Measurements from ENCODE around the gene CCDC120.

Gene CCDC120

DNA sequence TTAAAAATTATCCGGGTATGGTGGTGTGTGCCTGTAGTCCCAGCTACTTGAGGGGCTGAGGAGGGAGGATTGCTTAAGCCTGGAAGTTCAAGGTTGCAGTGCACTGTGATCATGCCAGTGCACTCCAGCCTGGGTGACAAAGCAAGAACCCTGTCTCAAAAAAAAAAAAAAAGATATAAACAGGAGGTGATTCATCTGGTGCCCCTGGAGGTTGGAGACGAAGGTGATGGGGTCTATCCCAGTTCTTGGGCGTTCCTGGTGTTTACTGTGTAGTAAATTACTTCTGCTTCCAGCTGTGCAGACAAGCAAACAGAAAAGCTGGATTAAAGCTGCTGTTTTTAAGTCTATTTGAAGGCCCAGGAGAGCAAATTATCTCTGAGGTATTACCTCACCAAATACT, 44.8 kb downstream of the CCDC120 start:
- no peak for DNase-seq

DNA sequence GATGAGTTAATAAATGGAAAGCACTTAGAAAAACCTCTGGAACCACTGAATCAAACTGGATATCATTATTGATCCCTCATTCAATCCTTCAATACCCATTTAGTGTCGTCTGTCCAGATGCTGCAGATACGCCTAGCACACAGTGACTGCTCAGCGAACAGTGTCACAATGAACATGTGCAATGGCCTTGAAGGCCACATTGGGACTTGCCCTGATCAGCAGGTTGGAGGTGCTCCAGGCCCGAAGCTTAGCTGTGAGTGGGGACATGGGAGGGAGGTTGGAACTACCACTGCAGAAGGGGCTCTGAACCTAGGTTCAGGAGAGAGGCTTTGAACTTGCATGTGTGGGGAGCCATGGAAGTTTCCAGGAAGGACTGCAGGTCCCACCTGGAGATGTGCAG, 47.5 kb downstream of the CCDC120 start:
- DNase-seq: no peak

DNA sequence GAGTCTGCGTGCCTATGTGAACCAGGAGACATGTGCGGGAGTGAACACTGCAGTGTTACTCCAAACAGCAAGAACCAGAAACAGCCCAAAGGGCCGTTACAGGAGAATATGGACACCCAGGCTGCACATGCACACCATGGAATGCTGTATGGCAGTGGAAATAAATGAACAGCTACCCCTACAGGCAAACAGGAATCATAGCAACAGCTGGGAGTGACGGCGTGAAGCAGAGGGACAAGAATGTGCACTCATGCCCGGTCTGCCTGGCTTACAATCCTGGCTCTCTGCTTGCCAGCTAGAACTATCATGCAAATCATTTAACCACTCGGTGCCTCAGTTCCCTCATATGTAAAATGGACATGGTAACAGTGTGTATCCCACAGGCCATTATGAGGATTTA, 48.1 kb downstream of the CCDC120 start:
- DNase-seq: no peak

DNA sequence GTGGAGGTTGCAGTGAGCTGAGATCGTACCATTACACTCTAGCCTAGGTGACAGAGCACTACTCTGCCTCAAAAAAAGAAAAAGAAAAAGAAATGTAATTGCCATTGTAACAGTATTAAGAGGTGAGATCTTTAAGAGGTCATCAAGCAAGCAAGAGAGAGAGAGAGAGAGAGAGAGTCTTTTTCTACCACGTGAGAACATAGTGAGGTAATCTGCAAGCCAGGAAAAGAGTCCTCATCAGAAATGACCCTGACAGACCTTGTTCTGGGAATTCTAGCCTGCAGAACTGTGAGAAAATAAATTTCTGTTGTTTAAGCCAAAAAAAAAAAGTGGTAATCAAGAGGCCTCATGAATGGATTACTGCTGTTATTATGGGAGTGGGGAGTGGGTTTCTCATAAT, 49.8 kb downstream of the CCDC120 start:
- DNase-seq: no peak

DNA sequence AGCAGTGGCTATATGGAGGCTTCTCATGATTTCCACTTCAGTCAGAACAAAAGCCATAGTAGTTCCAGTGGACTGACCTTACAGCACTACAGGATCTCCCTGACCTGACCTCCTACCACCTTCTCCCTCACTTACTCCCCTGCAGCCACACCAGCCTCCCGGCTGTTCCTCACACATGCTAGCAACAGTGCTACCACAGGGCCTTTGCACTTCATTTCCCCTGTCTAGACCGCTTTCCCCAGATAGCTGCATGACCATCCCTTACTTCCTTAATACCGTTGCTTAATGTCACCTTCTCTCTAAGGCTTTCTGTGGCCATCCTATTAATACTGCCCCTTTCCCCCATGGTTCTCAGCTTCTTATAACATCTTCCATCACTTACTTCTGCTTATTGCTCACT, 51.6 kb downstream of the CCDC120 start:
- DNase-seq: no peak

DNA sequence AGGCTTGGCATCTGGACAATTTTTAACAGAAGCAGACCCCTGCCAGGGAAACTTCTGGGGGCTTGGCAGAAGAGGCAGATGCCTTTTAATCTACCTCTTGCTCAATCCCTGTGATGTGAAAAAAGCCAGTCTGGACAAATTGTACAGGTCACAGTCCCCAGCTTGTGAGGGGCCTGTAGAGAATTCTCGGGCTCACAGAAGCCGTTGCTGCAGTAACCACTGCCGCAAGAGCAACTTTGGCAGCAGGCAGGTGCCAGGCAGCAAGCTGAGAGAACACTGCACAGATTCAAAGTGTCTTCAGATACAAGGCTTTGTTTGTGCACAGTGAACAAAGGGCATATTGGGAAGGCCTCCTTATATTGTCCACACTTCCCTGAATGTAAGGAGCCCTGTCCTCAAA, 53.0 kb downstream of the CCDC120 start:
- DNase-seq: no peak

DNA sequence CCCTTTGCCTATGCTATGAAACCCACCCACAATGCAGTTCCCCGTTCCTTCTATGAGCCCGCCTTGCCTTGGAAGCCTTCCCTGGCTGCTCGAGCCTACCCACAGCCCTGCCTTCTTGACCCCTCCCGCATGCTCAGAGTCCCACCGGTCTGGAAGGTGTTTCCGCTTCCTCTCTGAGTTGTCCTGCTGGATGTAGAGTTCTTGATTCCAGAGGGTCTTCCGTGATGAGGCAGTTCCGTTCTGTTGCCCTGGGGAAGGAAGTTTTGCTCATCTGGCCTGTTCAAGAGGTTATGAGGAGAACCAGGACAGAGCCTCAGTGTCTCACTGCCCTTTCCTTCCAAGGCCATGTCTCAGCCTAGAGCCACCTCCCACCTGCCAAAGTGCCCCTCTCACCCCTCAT, 57.3 kb downstream of the CCDC120 start:
- no peak for DNase-seq

DNA sequence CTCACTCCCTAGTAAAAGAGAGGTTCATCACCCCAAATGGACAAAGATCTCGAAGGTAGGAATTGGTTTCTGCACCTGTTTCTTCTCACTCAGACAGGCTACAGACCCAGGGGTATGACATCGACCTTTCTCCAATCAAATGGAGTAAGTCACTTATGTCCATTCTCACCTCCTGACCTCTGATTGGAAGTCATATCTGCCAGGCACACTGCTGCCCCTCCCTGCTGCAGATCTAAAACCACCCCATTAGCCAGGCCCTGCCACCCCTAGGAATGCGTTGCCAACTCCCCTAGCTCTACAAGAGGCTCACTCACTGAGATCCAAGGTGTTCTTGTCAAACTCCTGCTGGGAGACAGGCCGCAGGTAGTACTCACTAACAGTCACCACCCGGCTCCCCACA, 57.9 kb downstream of the CCDC120 start:
- DNase-seq: no peak

DNA sequence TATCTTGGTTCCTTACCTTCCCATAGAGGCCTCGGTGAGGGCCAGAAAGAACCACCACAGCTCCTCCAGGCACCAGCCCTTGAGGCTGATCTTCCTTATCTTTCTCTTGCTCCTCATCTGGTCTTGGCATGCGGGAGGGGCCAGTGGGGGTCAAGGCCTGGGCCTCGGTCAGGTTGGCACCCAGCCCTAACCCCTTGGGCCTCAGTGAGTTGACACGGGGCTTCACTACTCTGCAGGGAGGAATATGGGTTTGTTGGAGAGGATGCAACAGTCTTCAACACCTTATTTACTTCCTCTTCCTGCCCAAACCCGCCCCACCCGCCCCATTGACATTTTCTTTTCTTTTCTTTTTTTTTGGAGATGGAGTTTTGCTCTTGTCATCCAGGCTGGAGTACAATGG, 58.8 kb downstream of the CCDC120 start:
- no peak for DNase-seq

Measured in stimulated activated CD4-positive, alpha-beta T cell treated with anti-CD3 and anti-CD28 coated beads, Interleukin-1b, Interleukin-23, amount 100 ng/mL, for 48 hours (primary cell).